Mucosa of descending colon (tissue), 3 donors: ENCODE results near the gene TNFAIP8L3. TPM values are rescaled to one million over a fixed set of nuclear protein-coding genes. Genes with fewer than 3 reads are reported as not detected.

Experiments
- ATAC-seq: fragments of 200-7000 bp; cut with Tn5 transposase; one replicate; pipeline ENCODE4 v1.9.1; 2020; ENCODE audit warnings: mild to moderate bottlenecking, moderate library complexity
- DNase-seq, 3 donors: peaks; one replicate each; pipeline ENCODE4 v3.0.0-alpha.2; 2020
- H3K36me3 ChIP-seq: fragments of 200-600 bp; one replicate; pipeline ENCODE4 v1.8.0; 2021; ENCODE audit warnings: low read depth, mild to moderate bottlenecking
- H3K4me1 ChIP-seq: fragments of 200-600 bp; one replicate; pipeline ENCODE4 v1.8.0; 2021; ENCODE audit warnings: low read depth, mild to moderate bottlenecking
- H3K4me3 ChIP-seq: fragments of 200-600 bp; one replicate; pipeline ENCODE4 v1.8.0; 2021; ENCODE audit warnings: mild to moderate bottlenecking
- H3K9me3 ChIP-seq: fragments of 200-600 bp; one replicate; pipeline ENCODE4 v1.8.0; 2021; ENCODE audit warnings: mild to moderate bottlenecking
- intact Hi-C, 2 donors: fragments of 100-400 bp; cut with DNase I in 1 of 2; cut with micrococcal nuclease in 1 of 2; formaldehyde crosslinking; loops; one replicate each; pipeline versions ENCODE4 v1.11.0 to v1.11.1; 2022; cut with DNase I, micrococcal nuclease
- total RNA-seq, 3 donors: library from RNA; stranded (reverse); fragmentation: NEBNext Ultra II Directional in 2 of 3; extraction: Animal tissue kit (Norgen Biotek cat#: 25700) in 2 of 3; gene quantifications; one replicate each; pipeline versions ENCODE4 v1.2.1 to v1.2.4, GENCODE V29; 2021 to 2023
- TF ChIP-seq, protein P1 (sequence below): fragments of 200-600 bp; IDR thresholded peaks from one replicate; pipeline ENCODE4 v1.8.0; 2022; ENCODE audit warnings: antibody characterized with exemption, mild to moderate bottlenecking
- donor health status: DM: no; HTN: no; CAD: no; lungs with moderate emphysema.
- donor health status: DM: no; HTN: no; CAD: no.
- donor health status: DM: no; HTN: yes; CAD: no.

The TNFAIP8L3 gene
- total RNA-seq, 3 donors from 2014 or later: 8.2 to 11.2 (median 10.0) TPM

DNA sequence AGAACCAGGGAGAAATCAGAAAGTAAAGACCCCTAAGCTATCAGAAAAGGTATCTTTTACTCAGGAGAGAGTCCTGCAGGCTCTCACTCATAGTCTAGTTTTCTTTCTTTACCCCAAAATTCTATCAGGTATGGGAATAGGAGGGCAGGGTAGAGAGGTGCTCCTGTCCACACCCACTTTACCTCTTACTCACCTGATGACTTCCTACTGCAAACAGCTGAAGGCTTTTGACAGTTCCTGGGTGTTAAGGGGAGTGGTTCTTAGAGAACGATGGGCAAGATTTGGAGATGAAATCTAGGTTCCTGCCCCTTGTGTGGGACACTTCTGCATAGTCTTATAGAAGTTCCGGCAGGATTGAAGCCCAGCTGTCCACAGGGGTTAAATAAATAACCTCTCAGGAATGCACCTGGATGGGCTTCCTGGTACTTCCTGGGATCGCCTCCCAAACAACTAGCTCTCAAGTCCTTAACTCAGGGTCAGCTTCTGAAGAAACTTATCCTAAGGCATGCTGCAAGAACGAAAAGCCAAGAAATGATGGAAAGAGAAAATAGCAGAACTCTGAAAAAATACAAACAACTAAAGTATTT lies 10.8 kb upstream of the TNFAIP8L3 start:
- Histone ChIP-seq H3K36me3 (no peaks in the 10 kb centered on the region), H3K9me3 (no peaks in the 10 kb centered on the region), H3K4me1 (no peaks in the 10 kb centered on the region), H3K4me3 (no peak overlapping the region)
- intact Hi-C loops: no loop called here
- DNase-seq: no peak
- ATAC-seq: no peak
- TF ChIP-seq, protein P1, sequence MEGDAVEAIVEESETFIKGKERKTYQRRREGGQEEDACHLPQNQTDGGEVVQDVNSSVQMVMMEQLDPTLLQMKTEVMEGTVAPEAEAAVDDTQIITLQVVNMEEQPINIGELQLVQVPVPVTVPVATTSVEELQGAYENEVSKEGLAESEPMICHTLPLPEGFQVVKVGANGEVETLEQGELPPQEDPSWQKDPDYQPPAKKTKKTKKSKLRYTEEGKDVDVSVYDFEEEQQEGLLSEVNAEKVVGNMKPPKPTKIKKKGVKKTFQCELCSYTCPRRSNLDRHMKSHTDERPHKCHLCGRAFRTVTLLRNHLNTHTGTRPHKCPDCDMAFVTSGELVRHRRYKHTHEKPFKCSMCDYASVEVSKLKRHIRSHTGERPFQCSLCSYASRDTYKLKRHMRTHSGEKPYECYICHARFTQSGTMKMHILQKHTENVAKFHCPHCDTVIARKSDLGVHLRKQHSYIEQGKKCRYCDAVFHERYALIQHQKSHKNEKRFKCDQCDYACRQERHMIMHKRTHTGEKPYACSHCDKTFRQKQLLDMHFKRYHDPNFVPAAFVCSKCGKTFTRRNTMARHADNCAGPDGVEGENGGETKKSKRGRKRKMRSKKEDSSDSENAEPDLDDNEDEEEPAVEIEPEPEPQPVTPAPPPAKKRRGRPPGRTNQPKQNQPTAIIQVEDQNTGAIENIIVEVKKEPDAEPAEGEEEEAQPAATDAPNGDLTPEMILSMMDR: no peak

DNA sequence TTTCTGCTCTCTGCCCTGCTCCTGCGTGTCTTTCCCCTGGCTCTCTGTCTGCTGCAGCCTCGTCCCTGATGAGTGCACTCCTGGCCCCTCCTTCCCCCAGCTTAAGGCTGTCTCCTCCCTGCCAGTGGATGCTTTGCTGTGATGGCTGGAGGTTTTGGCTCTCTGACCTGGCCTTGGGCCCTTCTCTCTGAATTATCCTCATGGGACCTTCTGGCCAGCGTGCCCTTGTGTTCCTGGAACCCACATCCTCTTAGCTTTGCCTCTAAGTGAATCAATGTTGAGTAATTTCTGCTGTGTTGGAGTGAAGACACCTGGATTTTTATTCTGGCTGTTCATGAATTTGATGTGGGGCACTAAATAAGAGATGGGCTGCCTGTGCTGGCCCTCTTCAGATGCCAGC lies 9.8 kb upstream of the TNFAIP8L3 start:
- Histone ChIP-seq H3K4me3 (no peak overlapping the region), H3K36me3 (no peaks in the 10 kb centered on the region), H3K4me1 (no peaks in the 10 kb centered on the region), H3K9me3 (no peaks in the 10 kb centered on the region)
- ATAC-seq (peak; percentile 63), DNase-seq (peak; percentile 39 to 61 (median 42))
- TF ChIP-seq, protein P1: no peak
- intact Hi-C loops: no loop called here

DNA sequence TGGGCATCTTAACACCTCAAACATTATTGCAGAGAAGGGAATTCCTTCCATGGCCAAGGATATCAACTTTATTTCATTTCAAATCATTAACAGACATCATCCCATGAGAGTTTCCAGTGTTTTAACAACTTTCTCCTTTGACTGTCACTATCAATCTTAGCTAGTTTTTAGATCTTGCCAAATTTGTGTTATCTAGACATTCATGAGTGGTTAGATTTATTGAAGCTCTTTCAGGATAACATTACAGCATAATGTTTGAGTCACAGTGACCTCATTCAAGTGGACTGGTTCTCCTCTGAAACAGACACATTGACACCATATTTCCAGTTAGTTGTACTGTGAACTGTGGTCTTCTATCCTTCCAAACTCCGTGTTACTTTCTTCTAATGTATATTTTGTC lies 8.6 kb upstream of the TNFAIP8L3 start:
- no peak for DNase-seq
- intact Hi-C loops: no loop called here
- Histone ChIP-seq H3K36me3 (no peaks in the 10 kb centered on the region), H3K9me3 (no peaks in the 10 kb centered on the region), H3K4me1 (no peaks in the 10 kb centered on the region), H3K4me3 (no peak overlapping the region)
- TF ChIP-seq, protein P1: no peak
- ATAC-seq: peak; percentile 34

DNA sequence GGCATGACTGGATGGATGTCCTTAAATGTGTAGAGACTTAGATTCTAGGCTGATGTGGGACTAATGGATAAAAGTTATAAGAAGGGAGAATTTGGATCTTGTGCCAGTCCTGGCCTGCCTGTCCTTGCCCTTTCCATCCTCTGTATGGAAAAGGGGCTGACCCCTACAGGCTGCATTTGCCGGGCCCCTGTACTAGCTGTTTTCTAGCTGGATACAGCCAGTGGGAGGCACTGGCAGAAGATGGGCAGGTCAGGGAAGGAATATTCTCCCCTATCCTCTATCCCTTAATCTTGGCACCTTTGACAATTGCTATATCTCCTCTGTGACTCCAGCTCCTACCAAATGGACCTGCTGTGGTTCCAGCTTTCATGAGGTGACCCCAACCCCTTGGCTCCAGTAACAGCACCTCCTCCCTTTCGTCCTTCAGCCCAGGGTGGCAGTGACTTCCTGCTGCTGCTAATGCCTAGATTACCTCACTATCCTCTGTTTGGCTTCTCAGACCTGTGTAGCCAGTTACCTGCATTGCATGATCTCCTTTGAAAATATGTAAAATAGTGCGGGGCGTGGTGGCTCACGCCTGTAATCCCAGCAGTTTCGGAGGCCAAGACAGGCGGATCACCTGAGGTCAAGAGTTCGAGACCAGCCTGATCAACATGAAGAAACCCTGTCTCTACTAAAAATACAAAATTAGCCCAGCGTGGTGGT lies 6.2 kb upstream of the TNFAIP8L3 start:
- no peaks in the 10 kb centered on the region for H3K9me3 ChIP-seq
- H3K4me3 ChIP-seq: no peak overlapping the region
- no peak for DNase-seq
- ATAC-seq: no peak
- TF ChIP-seq, protein P1: no peak
- H3K4me1 ChIP-seq: no peaks in the 10 kb centered on the region
- no peaks in the 10 kb centered on the region for H3K36me3 ChIP-seq
- intact Hi-C loops: no loop called here

DNA sequence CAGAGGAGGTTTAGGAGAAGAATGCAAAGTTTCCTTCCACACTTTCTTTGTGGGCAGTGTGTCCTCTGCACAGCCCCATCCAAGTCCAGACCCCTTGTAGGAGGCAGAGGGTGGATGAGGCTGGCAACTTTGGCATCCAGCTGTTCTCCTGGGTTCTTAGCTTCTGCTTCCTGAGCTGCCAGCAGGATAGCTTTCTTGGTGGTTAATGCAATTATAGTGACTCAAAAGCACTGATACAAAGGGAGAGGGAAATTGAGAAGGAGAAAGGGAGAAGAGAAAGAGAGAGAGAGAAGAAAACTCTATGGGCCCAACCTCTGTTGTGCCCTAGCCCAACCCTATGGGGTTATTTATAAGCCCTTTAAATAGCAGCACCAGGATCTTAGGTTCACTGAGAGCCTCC lies 4.5 kb upstream of the TNFAIP8L3 start:
- no peaks in the 10 kb centered on the region for H3K9me3 ChIP-seq
- TF ChIP-seq, protein P1: no peak
- DNase-seq (no peak), ATAC-seq (no peak)
- intact Hi-C loops: no loop called here
- H3K36me3 ChIP-seq: no peaks in the 10 kb centered on the region
- H3K4me3 ChIP-seq: no peak overlapping the region
- H3K4me1 ChIP-seq: peaks cover 7% of the 10 kb centered on the region
